Left ventricle myocardium inferior (tissue), 1 donor: Measurements from ENCODE around the gene GALR1. TPM values are rescaled to one million over a fixed set of nuclear protein-coding genes. Genes with fewer than 3 reads are reported as not detected.
"Not testable (repeated sequence)": the region's sequence is repeated elsewhere in the genome, so short reads cannot be mapped to it uniquely, and the experiment has no call there.

Source experiments
- DNase-seq: peaks from one replicate; pipeline ENCODE4 v3.0.0-alpha.2; 2020
- H3K27ac ChIP-seq: fragments of 200-600 bp; replicated peaks from 2 replicates; pipeline ENCODE4 v1.8.0; 2021
- H3K27me3 ChIP-seq: fragments of 200-600 bp; 2 replicates; pipeline ENCODE4 v1.8.0; 2021; ENCODE audit warnings: low read depth
- H3K36me3 ChIP-seq: fragments of 200-600 bp; 2 replicates; pipeline ENCODE4 v1.8.0; 2021
- H3K4me1 ChIP-seq: fragments of 200-600 bp; 2 replicates; pipeline ENCODE4 v1.8.0; 2021
- H3K4me3 ChIP-seq: fragments of 200-600 bp; 2 replicates; pipeline ENCODE4 v1.8.0; 2021; ENCODE audit warnings: mild to moderate bottlenecking, moderate library complexity
- H3K9me3 ChIP-seq: fragments of 200-600 bp; replicated peaks from 2 replicates; pipeline ENCODE4 v1.8.0; 2021
- intact Hi-C: fragments of 100-400 bp; cut with micrococcal nuclease; formaldehyde crosslinking; loops from one replicate; pipeline ENCODE4 v1.11.0; 2022
- total RNA-seq: library from RNA; stranded (reverse); fragmentation: NEBNext Ultra II Directional; extraction: Animal tissue kit (Norgen Biotek cat#: 25700); gene quantifications from one replicate; pipeline ENCODE4 v1.2.1, GENCODE V29; 2021
- TF ChIP-seq, protein P1 (sequence below): fragments of 200-600 bp; IDR thresholded peaks from 2 replicates; pipeline ENCODE4 v1.8.0; 2021; ENCODE audit warnings: antibody characterized with exemption, mild to moderate bottlenecking, borderline replicate concordance
- donor health status: DM: no; HTN: yes; CAD: no; lungs with severe emphysema.

The GALR1 gene
- total RNA-seq, 1 donor from 2014 or later: 0.05 TPM

DNA sequence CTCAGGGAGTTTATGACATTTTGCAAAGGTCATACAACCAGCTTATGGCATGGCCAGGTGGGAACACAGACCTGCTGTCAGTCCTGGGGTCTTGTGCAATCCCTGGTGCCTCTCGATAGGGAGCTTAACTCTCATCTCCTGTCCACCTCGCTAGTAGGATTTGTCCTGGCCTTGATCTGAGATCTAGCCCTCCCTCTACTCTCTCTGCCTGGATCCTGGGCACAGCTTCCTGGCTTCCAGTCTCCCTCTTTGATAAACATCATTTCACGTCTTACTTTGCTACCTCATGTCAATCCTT is 13.8 kb downstream of the GALR1 start:
- H3K4me1 ChIP-seq: no peaks in the 10 kb centered on the region
- peaks cover 11% of the 10 kb centered on the region for H3K9me3 ChIP-seq
- H3K27me3 ChIP-seq: peaks cover 64% of the 10 kb centered on the region
- DNase-seq: no peak
- no peak overlapping the region for H3K4me3 ChIP-seq
- H3K27ac ChIP-seq: no peak overlapping the region
- no peaks in the 10 kb centered on the region for H3K36me3 ChIP-seq
- intact Hi-C loops: no loop called here
- TF ChIP-seq, protein P1, sequence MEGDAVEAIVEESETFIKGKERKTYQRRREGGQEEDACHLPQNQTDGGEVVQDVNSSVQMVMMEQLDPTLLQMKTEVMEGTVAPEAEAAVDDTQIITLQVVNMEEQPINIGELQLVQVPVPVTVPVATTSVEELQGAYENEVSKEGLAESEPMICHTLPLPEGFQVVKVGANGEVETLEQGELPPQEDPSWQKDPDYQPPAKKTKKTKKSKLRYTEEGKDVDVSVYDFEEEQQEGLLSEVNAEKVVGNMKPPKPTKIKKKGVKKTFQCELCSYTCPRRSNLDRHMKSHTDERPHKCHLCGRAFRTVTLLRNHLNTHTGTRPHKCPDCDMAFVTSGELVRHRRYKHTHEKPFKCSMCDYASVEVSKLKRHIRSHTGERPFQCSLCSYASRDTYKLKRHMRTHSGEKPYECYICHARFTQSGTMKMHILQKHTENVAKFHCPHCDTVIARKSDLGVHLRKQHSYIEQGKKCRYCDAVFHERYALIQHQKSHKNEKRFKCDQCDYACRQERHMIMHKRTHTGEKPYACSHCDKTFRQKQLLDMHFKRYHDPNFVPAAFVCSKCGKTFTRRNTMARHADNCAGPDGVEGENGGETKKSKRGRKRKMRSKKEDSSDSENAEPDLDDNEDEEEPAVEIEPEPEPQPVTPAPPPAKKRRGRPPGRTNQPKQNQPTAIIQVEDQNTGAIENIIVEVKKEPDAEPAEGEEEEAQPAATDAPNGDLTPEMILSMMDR: no peak

DNA sequence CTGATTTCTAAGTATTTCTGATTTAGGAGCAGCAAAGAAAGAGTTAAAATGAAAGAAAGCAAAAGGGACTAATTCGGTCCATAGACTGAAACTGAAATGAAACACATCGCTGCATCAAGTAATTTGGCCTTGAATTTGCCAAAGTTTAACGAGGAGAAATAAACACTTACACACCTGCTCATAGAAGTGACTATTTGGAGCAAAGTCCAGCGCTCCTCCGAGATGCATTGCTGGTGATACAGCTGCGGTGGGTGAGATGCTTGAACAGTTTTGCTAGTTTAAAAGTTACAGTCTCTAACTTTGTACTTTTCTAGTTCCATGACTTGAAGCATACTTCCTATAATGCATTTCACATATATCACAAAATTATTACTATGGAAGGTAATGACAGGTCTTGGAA is 18.3 kb downstream of the GALR1 start:
- no peaks in the 10 kb centered on the region for H3K4me1 ChIP-seq

DNA sequence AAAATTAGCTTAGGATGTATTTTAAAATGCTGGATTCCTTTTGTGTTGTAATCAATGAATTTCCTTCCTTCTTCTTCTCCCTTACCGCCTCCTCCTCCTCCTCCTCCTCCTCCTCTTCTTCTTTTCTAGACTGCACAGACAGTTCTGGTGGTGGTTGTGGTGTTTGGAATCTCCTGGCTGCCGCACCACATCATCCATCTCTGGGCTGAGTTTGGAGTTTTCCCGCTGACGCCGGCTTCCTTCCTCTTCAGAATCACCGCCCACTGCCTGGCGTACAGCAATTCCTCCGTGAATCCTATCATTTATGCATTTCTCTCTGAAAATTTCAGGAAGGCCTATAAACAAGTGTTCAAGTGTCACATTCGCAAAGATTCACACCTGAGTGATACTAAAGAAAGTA is 18.8 kb downstream of the GALR1 start:
- Histone ChIP-seq H3K4me1 (no peaks in the 10 kb centered on the region), H3K27ac (no peak overlapping the region), H3K4me3 (no peak overlapping the region), H3K36me3 (no peaks in the 10 kb centered on the region), H3K9me3 (peaks cover 11% of the 10 kb centered on the region), H3K27me3 (peaks cover 58% of the 10 kb centered on the region)
- no peak for DNase-seq
- TF ChIP-seq, protein P1: no peak
- intact Hi-C loops: no loop called here

More for the DNA sequence above, 18.3 kb downstream of the GALR1 start:
- intact Hi-C loops: no loop called here
- Histone ChIP-seq H3K27me3 (peaks cover 54% of the 10 kb centered on the region), H3K4me3 (no peak overlapping the region), H3K36me3 (no peaks in the 10 kb centered on the region), H3K9me3 (peaks cover 11% of the 10 kb centered on the region), H3K27ac (no peak overlapping the region)
- no peak for DNase-seq
- TF ChIP-seq, protein P1: no peak

DNA sequence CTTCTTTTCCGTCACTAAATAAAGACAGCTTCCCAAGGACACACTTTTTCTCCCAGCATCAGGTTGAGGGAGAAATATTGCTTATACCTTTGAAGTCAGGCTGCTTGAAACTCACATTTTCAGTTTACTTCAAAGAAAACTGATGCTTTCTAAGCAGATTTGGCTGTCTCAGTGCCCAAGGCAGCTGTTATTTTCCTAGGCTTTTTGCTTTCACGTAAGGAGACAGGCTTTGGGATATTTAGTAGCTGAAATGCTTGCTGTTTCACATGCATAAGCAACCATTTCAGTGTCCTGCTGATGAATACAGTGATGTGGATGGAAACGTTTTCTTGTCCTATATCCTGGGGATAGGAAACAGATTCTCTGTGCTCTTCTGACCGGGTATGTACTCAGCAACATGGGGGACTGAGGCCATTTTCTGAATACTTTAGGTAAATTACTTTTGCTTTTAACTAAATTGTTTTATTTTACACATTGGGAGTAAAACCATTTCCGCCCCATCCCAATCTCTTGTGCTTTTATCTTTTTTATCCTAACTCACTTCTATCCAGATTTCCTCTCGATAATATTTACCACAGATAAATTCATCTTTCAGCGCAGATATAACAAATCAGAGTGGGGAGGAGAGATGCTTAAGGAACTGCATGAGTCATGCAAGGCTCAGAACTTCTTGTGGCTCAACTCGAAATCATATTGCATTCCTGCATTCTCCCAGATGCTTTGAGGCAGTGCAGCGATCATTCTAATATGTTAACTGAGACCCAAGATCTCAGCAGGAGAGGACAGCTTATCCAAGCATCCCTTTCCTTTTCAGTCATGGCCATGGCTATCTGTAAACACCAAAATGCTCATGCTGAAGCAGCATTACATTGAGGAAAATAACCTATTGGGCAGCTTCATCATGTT is 22.2 kb downstream of the GALR1 start:
- H3K4me1 ChIP-seq: no peaks in the 10 kb centered on the region
- H3K27ac ChIP-seq: no peak overlapping the region
- H3K27me3 ChIP-seq: peaks cover 57% of the 10 kb centered on the region
- peaks cover under 1% of the 10 kb centered on the region for H3K9me3 ChIP-seq
- no peak for DNase-seq
- intact Hi-C loops: no loop called here
- H3K4me3 ChIP-seq: no peak overlapping the region
- no peaks in the 10 kb centered on the region for H3K36me3 ChIP-seq
- TF ChIP-seq, protein P1: no peak

DNA sequence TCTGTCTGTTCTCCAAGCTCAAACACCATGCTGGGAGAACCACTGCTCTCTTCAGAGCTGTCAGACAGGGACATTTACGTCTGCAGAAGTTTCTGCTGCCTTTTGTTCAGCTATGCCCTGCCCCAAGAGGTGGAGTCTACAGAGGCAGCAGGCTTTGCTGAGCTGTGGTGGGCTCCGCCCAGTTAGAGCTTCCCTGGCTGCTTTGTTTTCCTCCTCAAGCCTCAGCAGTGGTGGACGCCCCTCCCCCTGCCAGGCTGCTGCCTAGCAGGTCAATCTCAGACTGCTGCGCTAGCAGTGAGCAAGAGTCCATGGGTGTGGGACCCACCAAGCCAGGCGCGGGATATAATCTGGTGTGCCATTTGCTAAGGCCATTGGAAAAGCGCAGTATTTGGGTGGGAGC is 41.2 kb downstream of the GALR1 start:
- H3K4me3 ChIP-seq, H3K27ac ChIP-seq, intact Hi-C loops, H3K36me3 ChIP-seq, H3K4me1 ChIP-seq, DNase-seq, H3K9me3 ChIP-seq: not testable (repeated sequence)
- peaks cover 12% of the 10 kb centered on the region for H3K27me3 ChIP-seq

DNA sequence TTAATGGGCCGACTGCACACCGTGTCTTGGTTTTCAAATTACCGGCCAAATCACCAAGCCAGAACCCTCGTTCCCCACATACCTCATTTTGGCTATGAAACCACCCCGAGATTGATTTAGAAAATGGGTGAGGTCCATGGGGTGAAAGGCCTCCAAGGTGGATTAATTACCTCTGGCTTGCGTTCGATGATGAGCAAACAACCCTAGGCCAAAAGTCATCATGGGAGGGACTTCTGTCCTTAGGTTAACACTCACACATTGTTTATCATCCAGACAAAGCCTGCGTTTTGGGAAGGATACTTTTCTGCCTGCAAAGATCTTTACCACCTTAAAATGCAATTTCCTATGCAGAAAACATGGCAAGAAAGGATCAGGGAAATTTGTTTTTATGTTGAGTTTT is 48.5 kb downstream of the GALR1 start:
- intact Hi-C loops: no loop called here
- H3K4me1 ChIP-seq: no peaks in the 10 kb centered on the region
- H3K27ac ChIP-seq: no peak overlapping the region
- H3K9me3 ChIP-seq: no peaks in the 10 kb centered on the region
- no peak for DNase-seq
- TF ChIP-seq, protein P1: no peak
- H3K36me3 ChIP-seq: no peaks in the 10 kb centered on the region
- no peak overlapping the region for H3K4me3 ChIP-seq
- H3K27me3 ChIP-seq: peaks cover 43% of the 10 kb centered on the region
